GM12878 (cell line): ENCODE measurements around the gene DBNL. TPM values are rescaled to one million over a fixed set of nuclear protein-coding genes. Genes with fewer than 3 reads are reported as not detected.

Experiments used
- ATAC-seq: fragments of 200-7000 bp; cut with Tn5 transposase; 3 replicates; pipeline ENCODE4 v1.9.1; 2020; ENCODE audit warnings: mild to moderate bottlenecking, moderate library complexity
- BruUV-seq: library from RNA; stranded (reverse); fragments of 400-500 nt; replicated peaks from 2 replicates; lab custom pipeline; 2021; lab: Mats Ljungman, UMichigan
- CTCF ChIA-PET: fragments of 300-600 bp; sonication (Branson Sonifier 250); formaldehyde crosslinking; extraction: SDS; loops from one replicate; lab custom pipeline; 2021; ENCODE audit warnings: inconsistent platforms; lab: Yijun Ruan, JAX
- POLR2A ChIA-PET: fragments of 350-600 bp; formaldehyde crosslinking; extraction: SDS; loops from one replicate; lab custom pipeline; 2021; ENCODE audit warnings: inconsistent platforms; lab: Charles Lee
- RAD21 ChIA-PET: fragments of 300-600 bp; sonication (Branson Sonifier 250); formaldehyde crosslinking; loops from one replicate; lab custom pipeline; 2023; ENCODE audit warnings: antibody characterized with exemption; ENCODE audit not compliant: unreplicated experiment; lab: Charles Lee
- SMC1A ChIA-PET: fragments of 300-600 bp; sonication (Branson Sonifier 250); formaldehyde crosslinking; loops from one replicate; lab custom pipeline; 2023; ENCODE audit not compliant: unreplicated experiment, uncharacterized antibody; lab: Charles Lee
- DNase-seq: peaks from one replicate; pipeline ENCODE4 v3.0.0-alpha.2; 2011; ENCODE audit warnings: low read depth, low spot score
- FAIRE-seq: peaks from 3 replicates; lab custom pipeline; 2011; peaks lifted over from hg19 to GRCh38; lab: Jason Lieb, UNC
- H2AFZ ChIP-seq: 2 replicates; pipeline ENCODE4 v1.6.0; 2011; ENCODE audit warnings: low read depth, low read length, control low read depth; ENCODE audit not compliant: control insufficient read depth
- H3K27ac ChIP-seq: 2 replicates; pipeline ENCODE4 v1.5.1; 2011; ENCODE audit warnings: control low read depth; ENCODE audit not compliant: control insufficient read depth, insufficient read depth
- H3K27me3 ChIP-seq, 2 experiments: replicated peaks in 1 of 2; 2 replicates each; pipeline versions ENCODE4 v1.6.0 to v1.6.1; 2011; ENCODE audit warnings: low read length in 1 of 2; ENCODE audit not compliant: control insufficient read depth in 2 of 2, insufficient read depth in 2 of 2
- H3K36me3 ChIP-seq, 2 experiments: 2 replicates each; pipeline ENCODE4 v1.5.1; 2011; ENCODE audit warnings: low read length in 1 of 2; ENCODE audit not compliant: control insufficient read depth in 2 of 2, insufficient read depth in 2 of 2
- H3K4me1 ChIP-seq: 2 replicates; pipeline ENCODE4 v1.6.1; 2011; ENCODE audit warnings: mild to moderate bottlenecking, low read length, moderate library complexity, mixed read lengths; ENCODE audit not compliant: control insufficient read depth, insufficient read depth
- H3K4me2 ChIP-seq: 2 replicates; pipeline ENCODE4 v1.6.0; 2011; ENCODE audit warnings: control low read depth; ENCODE audit not compliant: control insufficient read depth, insufficient read depth
- H3K4me3 ChIP-seq: fragments of 200-600 bp; sonication (generic); 2 replicates; pipeline ENCODE4 v1.5.1; 2016
- H3K79me2 ChIP-seq: 2 replicates; pipeline ENCODE4 v1.6.0; 2011; ENCODE audit warnings: low read length; ENCODE audit not compliant: control insufficient read depth, insufficient read depth
- H3K9ac ChIP-seq: 2 replicates; pipeline ENCODE4 v1.8.0; 2011; ENCODE audit warnings: low read length, control low read depth, mixed read lengths; ENCODE audit not compliant: control insufficient read depth, insufficient read depth
- H3K9me3 ChIP-seq: replicated peaks from 3 replicates; pipeline ENCODE4 v1.5.1; 2011; ENCODE audit warnings: mild to moderate bottlenecking, low read length; ENCODE audit not compliant: control insufficient read depth, insufficient read depth
- H4K20me1 ChIP-seq: 2 replicates; pipeline ENCODE4 v1.6.0; 2011; ENCODE audit not compliant: control insufficient read depth, insufficient read depth
- HCFC1 ChIP-seq: fragments of 150-350 bp; IDR thresholded peaks from 2 replicates; pipeline ENCODE4 v1.6.1; 2014; ENCODE audit warnings: low read length
- PAX8 ChIP-seq: fragments of 450-650 bp; IDR thresholded peaks from 2 replicates; pipeline ENCODE4 v1.6.1; 2017; ENCODE audit warnings: mild to moderate bottlenecking, moderate library complexity
- PML ChIP-seq: IDR thresholded peaks from 2 replicates; pipeline ENCODE4 v1.6.1; 2012; ENCODE audit warnings: low read length, inconsistent platforms
- SMAD5 ChIP-seq: IDR thresholded peaks from 2 replicates; pipeline ENCODE4 v1.6.1; 2016; ENCODE audit warnings: antibody characterized with exemption, low read depth
- WGBS: methylation state at CpG from one replicate; pipeline ENCODE4 v1.1.6; 2016; ENCODE audit warnings: low lambda C conversion rate; ENCODE audit not compliant: insufficient replicate concordance, insufficient coverage; ENCODE audit errors: missing lambda C conversion rate; 5-methylcytosine and 5-hydroxymethylcytosine counted together
- in situ Hi-C: fragments of 300-500 bp; cut with MboI; formaldehyde crosslinking; loops from 9 replicates; pipeline ENCODE4 v1.14.3; 2018; ENCODE audit warnings: mixed read lengths
- intact Hi-C: fragments of 100-400 bp; cut with micrococcal nuclease; formaldehyde crosslinking; loops from one replicate; pipeline ENCODE4 v1.14.2; 2022; ENCODE audit not compliant: unreplicated experiment
- polyA plus RNA-seq, 11 experiments: library from polyadenylated mRNA; depleted of rRNA in 4 of 11; unstranded in 6 of 11; stranded (reverse) in 5 of 11; fragments of >200 nt; fragmentation: Nextera tagmentation in 4 of 11; fragmentation: Illumina TruSeq in 1 of 11; extraction: Ambion mirVana in 4 of 11; extraction: Trizol in 1 of 11; gene quantifications; 1 replicate in 1 of 11; 2 replicates in 10 of 11; pipeline versions ENCODE4 v1.2.1 to v1.2.3, GENCODE V29; 2011 to 2016; ENCODE audit warnings: inconsistent platforms in 2 of 11, missing spikeins in 2 of 11, low read depth in 1 of 11
- total RNA-seq, 4 experiments: library from RNA; depleted of rRNA in 3 of 4; stranded (reverse); fragments of >200 nt in 3 of 4; fragmentation: Illumina TruSeq in 1 of 4; extraction: Trizol in 1 of 4; gene quantifications; 2 replicates each; pipeline versions ENCODE4 v1.2.1 to v1.2.3, GENCODE V29; 2013 to 2021

The DBNL gene
- total and polyA plus RNA-seq, 10 of the 15 experiments (the other 5 are each of a cell fraction or from before 2014, with no cell fraction given), result 4.1 to 179 (median 84.3) TPM

DNA sequence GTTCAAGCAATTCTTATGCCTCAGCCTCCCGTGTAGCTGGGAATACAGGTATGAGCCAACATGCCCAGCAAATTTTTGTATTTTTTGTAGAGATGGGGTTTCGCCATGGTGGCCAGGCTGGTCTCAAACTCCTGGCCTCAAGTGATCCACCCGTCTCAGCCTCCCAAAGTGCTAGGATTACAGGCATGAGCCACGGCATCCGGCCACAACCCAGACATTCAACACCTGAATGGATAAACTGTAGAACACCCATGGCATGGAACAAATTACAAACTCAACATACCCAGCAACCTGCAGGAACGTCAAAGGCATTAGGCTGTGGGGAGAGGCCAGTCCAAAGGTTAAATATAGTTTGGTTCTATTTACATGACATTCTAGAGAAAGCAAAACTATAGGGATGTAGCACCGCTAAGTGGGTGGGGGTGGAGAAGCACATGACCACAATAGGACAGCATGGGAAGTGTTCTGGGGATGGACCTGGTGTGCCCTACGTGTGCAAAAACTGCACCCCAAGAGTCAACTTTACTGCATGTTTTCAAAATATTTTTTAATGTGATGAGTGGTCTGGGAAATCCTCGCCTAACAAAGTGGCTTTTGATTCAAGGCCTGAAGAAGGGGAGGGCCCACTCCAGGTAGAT lies 27.3 kb downstream of the DBNL start:
- Histone ChIP-seq H3K4me2 (no peak overlapping the region), H3K27ac (no peak overlapping the region)
- ChIA-PET POLR2A (interaction anchor here (0.5 kb wide), 1 partner anchor 436 kb away, joined by 4 read pairs; no protein-coding TSS in a partner anchor), RAD21 (no interaction called here)
- in situ Hi-C loops, result no loop called here
- TF ChIP-seq PML, result peak; percentile 46; the same call in 1 of the 2 replicates
- TF ChIP-seq PAX8, result no peak
- TF ChIP-seq SMAD5, result peak; percentile 49; the same call in 1 of the 2 replicates
- TF ChIP-seq HCFC1, result no peak
- TF ChIP-seq, all 136 proteins: peak for 2
- H3K27me3 ChIP-seq, result no peaks in the 10 kb centered on the region
- H3K9ac ChIP-seq, result no peak overlapping the region
- no peak for FAIRE-seq
- H3K36me3 ChIP-seq, result peaks cover 19 to 24% of the 10 kb centered on the region in 2 experiments
- no peaks in the 10 kb centered on the region; the same call in 1 of the 2 replicates for H3K4me1 ChIP-seq
- no peaks in the 10 kb centered on the region for H4K20me1 ChIP-seq
- DNase-seq, result no peak
- no peaks in the 10 kb centered on the region for H3K9me3 ChIP-seq
- H3K4me3 ChIP-seq, result no peak overlapping the region
- 71% methylated on average over 9 of the region's 9 CpGs for WGBS
- no peak overlapping the region for H2AFZ ChIP-seq
- no peak for ATAC-seq
- no peaks in the 10 kb centered on the region for H3K79me2 ChIP-seq
- BruUV-seq, result no TSS peak
- CTCF ChIA-PET, result interaction anchor here (1.0 to 1.5 kb wide), 2 partner anchors 13 to 125 kb away, joined by 4 to 6 read pairs; no protein-coding TSS in a partner anchor
- SMC1A ChIA-PET, result interaction anchor here (0.8 to 1.6 kb wide), 3 partner anchors 9 to 52 kb away, joined by 3 to 4 read pairs (median 3); no protein-coding TSS in a partner anchor
- intact Hi-C loops, result loop anchor here (2.0 kb wide), 1 partner anchor 125 kb away; no protein-coding TSS in a partner anchor
